22Rv1 (cell line): ENCODE data around the gene VWF.

Experiments
- ZFX ChIP-seq: fragments of 450-650 bp; IDR thresholded peaks from 2 replicates; pipeline ENCODE4 v1.6.1; 2017; ENCODE audit warnings: antibody characterized with exemption, borderline replicate concordance
- TF ChIP-seq, protein P1 (sequence below): fragments of 450-650 bp; IDR thresholded peaks from 2 replicates; pipeline ENCODE4 v1.5.1; 2017; ENCODE audit warnings: mild to moderate bottlenecking

DNA sequence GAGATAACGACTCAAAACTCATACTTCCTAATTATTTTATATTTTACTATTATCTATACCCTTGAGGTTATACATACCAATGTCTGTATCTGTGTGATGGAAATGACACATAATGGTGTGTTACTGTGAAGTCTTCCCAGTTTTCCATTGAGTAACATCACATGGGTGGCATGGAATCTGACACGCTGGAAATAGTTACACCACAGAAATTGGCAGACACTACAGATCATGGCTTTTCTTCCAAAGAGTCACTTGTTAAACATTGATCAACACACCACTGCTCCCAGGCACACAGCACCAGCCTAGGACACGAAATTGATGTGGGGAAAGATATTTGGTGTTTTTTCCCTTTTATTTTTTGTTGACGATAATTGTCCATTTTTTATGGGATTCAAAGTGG lies 33.0 kb upstream of the VWF start:
- TF ChIP-seq, protein P1, sequence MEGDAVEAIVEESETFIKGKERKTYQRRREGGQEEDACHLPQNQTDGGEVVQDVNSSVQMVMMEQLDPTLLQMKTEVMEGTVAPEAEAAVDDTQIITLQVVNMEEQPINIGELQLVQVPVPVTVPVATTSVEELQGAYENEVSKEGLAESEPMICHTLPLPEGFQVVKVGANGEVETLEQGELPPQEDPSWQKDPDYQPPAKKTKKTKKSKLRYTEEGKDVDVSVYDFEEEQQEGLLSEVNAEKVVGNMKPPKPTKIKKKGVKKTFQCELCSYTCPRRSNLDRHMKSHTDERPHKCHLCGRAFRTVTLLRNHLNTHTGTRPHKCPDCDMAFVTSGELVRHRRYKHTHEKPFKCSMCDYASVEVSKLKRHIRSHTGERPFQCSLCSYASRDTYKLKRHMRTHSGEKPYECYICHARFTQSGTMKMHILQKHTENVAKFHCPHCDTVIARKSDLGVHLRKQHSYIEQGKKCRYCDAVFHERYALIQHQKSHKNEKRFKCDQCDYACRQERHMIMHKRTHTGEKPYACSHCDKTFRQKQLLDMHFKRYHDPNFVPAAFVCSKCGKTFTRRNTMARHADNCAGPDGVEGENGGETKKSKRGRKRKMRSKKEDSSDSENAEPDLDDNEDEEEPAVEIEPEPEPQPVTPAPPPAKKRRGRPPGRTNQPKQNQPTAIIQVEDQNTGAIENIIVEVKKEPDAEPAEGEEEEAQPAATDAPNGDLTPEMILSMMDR: no peak
- no peak for TF ChIP-seq ZFX
